ENCODE results near the gene FAM221B.

The FAM221B gene

DNA sequence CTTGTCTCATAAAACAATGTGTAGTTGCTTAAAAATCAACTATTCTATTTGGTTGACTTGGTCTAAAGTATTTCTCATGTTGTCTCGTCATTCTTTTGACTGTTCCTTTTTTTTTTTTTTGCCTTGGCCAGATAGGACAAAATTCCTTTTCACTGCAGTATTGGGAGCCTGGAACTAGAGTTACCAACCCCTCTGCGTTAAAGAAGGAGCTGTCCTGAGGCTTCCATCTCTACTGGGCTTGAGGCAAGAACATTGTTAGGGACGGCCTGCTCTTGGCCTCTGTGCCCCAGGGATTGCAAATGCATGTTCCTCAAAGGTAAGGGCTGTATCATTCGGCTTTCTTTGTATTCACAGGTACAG lies 38.5 kb downstream of the FAM221B start:
- no peak for DNase-seq

DNA sequence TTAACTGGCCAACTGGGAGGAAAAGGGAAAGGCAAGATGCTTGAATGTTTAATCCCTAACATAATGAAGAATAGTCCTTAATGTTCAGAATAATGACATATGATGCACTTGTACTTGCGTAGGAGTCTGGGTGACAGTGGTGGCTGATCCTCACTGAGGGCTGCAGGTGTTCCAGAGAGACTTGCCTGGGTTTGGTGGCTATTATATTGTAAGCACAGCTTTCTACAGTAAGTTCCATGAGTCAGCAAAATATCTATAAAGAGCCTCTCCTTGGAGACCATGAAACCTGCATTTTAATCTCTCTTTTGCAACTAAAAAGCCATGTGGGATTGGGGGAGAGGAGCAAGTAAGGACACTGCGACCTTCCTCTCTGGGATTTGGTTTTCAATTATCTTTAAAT lies 39.0 kb downstream of the FAM221B start:
- no peak for DNase-seq

DNA sequence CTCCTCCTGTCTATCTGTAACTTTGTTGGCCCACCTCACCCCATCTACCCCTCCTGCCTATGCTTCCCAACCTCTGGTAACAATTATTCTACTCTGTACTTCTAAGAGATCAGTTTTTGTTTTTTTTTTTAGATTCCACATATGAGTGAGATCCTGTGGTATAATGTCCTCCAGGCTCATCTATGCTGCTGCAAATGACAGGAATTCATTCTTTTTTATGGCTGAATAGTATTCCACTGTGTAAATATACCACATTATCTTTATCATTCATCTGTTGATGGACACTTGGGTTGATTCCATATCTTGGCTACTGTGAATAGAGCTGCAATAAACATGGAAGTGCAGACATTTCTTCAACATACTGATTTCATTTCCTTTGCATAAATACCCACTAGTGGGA lies 45.1 kb downstream of the FAM221B start:
- no peak for DNase-seq

DNA sequence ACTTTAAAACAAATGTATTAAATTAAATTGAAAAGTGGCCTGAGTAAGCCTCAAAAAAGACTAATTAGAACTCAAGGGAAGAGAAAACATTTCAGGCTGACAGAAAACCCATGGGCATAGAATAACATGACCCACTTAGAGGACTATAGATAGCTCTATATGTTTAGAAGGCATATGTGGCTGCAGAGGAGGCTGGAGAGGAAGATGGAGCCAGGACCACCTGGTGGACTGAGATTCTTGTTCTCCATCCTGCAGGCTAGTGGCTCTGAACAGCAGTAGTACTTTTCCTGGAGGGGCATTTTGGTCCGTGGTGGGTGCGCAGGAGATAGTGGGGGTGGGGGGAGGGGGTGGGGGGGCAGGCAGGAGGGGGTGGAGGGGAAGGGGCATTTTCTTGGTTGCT lies 47.5 kb downstream of the FAM221B start:
- no peak for DNase-seq

DNA sequence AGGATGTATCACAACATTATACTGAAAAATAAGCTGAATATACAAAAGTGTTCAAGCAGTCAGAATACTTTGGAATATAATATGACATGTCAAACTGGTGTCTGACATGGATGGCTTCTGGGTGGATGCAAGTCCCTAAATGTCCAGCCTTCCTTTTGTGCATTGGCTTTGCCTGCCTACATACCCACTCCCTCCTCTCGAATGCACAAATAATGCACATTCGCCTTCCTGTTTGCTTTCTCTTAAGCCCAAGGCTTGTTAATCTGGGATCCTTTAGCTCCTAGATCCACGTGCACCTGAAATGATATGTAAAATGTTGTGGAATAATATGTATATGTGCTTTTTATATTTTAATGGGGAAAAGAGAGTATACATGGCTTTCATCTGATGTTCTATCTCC lies 50.0 kb downstream of the FAM221B start:
- no peak for DNase-seq

DNA sequence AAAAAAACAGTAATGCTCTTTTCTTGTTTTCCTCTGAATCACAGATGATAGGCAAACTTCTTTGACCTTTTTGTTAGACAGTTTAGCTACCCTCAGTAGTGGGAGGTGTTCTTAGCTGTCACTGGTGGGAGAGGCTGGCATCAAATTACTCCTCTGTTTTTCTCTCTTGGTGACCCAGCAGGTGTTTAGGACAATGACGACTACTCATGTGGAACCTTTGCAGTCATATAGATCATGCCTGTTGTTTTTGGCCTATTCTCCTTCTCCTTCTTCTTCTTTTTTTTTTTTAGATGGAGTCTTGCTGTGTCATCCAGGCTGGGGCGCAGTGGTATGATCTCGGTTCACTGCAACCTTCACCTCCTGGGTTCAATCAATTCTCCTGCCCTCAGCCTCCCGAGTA lies 52.5 kb downstream of the FAM221B start:
- DNase-seq: no peak

DNA sequence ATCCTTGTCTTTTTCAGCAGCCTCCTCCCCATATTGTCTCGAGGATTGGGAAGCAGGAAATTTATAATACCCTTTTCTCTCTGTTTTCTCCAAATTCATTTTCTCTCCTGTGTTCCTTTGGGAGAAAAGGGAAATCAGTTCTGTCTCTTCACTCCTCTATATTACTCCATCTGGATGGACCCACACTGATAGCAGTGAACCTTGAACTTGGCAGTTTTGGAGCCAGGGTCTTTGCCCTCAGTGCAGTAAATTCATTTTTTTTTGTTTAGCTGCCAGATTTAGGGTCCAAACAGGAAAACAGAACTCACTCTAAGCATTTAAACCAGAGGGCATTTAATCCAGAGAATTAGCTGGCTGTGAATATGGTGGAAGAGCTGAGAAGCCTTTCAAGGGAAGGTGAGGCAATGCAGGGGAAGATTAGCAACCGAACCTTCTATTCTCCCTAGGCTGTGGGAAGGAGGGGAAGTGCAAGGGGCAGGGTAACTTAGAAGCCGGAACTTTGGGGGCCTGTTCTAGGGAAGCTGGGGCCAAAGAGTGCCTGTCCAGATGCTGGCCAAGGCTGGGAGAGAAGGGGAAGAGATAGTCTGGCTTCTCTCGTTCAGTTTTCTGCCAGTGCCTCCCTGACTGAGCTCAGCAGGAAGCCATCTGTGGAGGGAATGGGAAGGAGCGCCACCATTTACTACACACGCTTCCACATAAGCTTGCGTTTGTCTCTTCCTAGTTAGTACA lies 53.5 kb downstream of the FAM221B start:
- DNase-seq: peak; percentile 19

DNA sequence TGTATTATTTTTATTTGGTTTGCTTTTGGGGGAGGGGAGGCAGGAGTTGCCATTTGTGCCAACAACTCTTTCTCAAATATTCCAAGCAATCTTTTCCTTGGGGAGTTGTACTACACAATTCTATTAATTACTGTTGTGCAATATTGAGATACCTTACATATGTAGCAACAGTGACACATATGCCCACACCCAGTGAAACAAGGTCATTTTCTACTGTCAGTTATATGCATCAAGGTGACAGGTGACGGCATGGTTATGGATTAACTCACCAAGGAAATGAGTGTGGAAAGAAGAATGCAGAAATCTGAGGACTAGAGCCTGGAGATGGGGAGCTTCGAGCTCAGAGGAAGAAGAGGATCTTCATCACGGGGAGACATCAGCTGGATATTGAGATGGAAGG lies 56.6 kb downstream of the FAM221B start:
- DNase-seq: no peak

DNA sequence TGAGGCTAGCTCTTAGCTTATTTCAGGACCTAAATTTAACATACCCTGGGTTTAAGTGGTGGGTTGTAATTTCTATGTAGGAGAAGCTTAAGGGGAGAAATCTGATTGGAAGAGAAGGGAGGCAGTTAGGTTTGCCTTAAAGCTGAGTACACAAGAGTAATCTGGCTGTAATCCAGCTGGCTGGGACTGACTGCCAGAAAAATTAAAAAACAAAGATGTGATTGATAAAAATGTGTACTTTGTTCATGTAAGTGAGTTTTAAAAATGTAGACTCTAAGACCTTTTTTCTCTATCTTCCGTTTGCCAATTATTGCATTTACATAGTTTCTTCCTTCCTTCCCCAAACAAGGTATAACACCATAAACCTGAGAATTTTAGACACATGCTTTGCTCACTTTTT lies 57.0 kb downstream of the FAM221B start:
- no peak for DNase-seq

DNA sequence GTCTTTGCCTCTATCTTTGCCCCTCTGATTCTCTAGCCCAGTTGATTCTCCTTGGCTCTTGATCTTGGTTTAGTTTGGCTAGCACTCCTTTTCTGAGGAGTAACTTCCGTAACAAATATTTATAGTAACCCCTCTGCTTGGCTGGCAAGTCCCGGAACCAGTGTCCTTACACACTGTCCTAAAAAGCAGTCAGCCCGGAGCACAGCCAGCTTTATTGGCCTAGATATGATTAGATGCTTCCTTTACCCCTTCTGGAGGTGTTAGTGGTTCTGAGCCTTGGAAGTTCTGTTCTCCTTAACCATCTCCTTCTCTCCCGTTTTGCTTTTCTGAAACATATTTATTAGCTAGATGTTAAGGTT lies 57.5 kb downstream of the FAM221B start:
- DNase-seq: no peak

DNA sequence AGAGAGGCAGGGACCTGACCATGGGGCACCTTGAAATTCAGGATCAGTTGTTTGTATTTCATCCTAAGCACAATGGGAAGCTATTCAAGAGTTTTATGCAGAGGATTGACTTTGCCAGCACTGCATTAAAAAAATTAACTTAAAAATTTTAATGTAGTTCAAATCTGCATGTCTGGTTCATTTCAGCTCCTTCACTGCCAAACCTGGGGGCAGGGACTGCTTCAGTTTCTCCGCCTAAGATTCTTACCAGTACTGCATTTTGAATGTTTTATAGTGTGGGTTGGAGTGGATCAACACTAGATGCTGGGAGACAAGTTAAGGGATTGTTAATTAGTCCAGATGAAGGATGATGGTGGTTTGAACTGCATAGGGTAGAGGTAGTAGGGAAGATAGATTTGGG lies 58.8 kb downstream of the FAM221B start:
- no peak for DNase-seq

DNA sequence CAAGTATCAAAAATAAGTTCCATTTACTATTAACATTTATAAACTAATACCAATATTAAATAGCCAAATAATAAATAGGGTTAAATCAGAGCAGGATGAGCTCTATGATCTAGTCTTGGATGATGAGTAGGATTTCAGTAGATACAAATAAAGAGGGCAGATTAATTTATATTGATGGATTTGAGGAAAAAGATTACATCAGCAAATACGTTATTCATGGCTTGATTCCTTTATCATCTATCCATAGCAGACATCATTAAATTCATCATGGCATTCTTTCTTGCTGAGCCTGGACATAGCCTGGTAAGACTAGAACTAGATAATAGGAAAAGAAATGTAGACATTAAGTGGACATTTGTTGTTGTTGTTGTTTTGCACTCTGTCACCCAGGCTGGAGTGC lies 61.1 kb downstream of the FAM221B start:
- no peak for DNase-seq

DNA sequence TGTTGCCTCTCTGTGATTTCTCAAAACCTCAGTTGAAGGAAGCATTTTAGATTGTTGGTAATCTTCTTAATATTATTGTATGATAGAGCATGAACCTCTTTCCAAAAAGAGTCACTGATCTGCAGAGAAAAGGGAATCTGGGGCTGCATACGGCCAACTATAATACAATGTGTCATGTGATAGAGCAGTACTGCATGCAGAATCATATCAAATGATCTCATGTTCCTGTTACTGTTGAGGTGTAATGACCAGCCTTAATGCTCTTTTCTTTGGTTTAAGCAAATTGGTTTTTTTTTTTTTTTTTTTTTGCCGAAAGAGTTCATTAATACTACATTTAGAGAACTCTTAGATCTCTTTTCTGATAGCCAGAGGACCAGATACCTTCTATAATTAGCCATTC lies 61.5 kb downstream of the FAM221B start:
- DNase-seq: no peak
